ENCODE results near the gene FBXO24. TPM values are rescaled to one million over a fixed set of nuclear protein-coding genes. Genes with fewer than 3 reads are reported as not detected.

The FBXO24 gene
- total RNA-seq, 1 donor from 2014 or later: 0.46 TPM

DNA sequence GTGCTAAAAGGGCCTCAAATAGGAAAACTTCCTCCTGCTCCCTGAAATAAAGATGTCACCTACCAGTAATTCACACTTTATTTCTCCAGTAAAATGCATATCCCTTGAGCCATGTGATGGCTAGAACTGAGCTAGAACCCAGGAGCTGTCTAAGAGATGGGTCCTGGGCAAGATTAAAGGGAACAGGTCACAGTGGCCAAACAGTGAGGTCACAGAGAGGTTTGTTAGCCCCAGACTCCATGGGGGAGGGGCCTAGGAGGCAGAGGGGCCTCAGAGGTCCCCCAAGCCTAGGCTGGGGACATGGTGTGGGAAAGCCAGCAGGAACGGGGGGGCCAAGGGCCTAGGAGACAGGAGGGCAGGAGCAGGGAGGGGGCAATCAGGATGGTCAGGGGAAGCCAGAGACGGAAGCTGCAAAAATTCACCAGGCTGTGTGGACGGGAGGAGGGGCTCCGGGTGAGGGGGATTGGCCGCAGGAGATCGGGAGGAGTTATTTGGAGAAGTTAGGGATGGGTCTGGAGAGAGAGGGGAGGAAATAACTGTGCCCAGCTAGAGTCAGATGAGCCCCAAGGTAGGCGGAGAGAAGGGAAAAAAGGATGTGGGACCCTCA lies 3.3 kb downstream of the FBXO24 start:
- H3K9me3 Mint-ChIP-seq (ENCODE audit: unreplicated experiment): no peaks in the 10 kb centered on the region
- DNase-seq (ENCODE audit: extremely low spot score, unreplicated experiment): no peak
- no peak overlapping the region for H3K4me3 Mint-ChIP-seq (ENCODE audit: unreplicated experiment)
- no peaks in the 10 kb centered on the region for H3K27me3 Mint-ChIP-seq (ENCODE audit: unreplicated experiment)
- H3K4me1 Mint-ChIP-seq (ENCODE audit: unreplicated experiment): peaks cover 15% of the 10 kb centered on the region
- H3K27ac Mint-ChIP-seq (ENCODE audit: unreplicated experiment): no peak overlapping the region
- TF ChIP-seq, protein P1, sequence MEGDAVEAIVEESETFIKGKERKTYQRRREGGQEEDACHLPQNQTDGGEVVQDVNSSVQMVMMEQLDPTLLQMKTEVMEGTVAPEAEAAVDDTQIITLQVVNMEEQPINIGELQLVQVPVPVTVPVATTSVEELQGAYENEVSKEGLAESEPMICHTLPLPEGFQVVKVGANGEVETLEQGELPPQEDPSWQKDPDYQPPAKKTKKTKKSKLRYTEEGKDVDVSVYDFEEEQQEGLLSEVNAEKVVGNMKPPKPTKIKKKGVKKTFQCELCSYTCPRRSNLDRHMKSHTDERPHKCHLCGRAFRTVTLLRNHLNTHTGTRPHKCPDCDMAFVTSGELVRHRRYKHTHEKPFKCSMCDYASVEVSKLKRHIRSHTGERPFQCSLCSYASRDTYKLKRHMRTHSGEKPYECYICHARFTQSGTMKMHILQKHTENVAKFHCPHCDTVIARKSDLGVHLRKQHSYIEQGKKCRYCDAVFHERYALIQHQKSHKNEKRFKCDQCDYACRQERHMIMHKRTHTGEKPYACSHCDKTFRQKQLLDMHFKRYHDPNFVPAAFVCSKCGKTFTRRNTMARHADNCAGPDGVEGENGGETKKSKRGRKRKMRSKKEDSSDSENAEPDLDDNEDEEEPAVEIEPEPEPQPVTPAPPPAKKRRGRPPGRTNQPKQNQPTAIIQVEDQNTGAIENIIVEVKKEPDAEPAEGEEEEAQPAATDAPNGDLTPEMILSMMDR (IDR thresholded peaks at IDR 0.05): no peak
- H3K36me3 Mint-ChIP-seq (ENCODE audit: unreplicated experiment): no peaks in the 10 kb centered on the region

DNA sequence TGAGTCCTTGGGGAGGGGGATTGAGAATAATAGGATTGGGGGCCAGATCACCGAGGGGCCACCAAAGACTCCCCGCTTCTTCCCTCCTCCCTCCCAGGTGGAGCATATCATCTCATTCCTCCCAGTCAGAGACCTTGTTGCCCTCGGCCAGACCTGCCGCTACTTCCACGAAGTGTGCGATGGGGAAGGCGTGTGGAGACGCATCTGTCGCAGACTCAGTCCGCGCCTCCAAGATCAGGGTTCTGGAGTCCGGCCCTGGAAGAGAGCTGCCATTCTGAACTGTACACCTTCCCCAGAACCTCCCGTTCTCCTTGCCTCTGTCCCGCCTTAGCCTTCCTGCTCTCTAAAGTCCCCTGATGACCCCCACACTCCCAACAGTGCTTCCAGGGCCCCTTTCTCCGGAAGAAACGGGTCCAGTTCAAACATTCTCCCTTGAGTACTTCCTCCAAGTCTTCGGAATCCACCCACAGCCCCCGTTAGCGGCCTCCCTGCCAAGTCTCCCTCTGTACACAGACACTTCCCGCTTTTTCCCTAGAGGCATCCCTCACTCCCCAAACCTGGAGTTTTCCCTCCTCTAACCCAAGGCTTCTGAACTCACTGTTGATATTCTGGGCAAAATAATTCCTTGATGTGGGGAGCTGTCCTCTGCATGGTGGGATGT lies 4.1 kb downstream of the FBXO24 start:
- peaks cover 11% of the 10 kb centered on the region for H3K4me1 Mint-ChIP-seq (ENCODE audit: unreplicated experiment)
- TF ChIP-seq, protein P1 (IDR thresholded peaks at IDR 0.05): no peak
- H3K27me3 Mint-ChIP-seq (ENCODE audit: unreplicated experiment): no peaks in the 10 kb centered on the region
- no peaks in the 10 kb centered on the region for H3K9me3 Mint-ChIP-seq (ENCODE audit: unreplicated experiment)
- DNase-seq (ENCODE audit: extremely low spot score, unreplicated experiment): no peak
- H3K27ac Mint-ChIP-seq (ENCODE audit: unreplicated experiment): no peak overlapping the region
- no peak overlapping the region for H3K4me3 Mint-ChIP-seq (ENCODE audit: unreplicated experiment)
- no peaks in the 10 kb centered on the region for H3K36me3 Mint-ChIP-seq (ENCODE audit: unreplicated experiment)

DNA sequence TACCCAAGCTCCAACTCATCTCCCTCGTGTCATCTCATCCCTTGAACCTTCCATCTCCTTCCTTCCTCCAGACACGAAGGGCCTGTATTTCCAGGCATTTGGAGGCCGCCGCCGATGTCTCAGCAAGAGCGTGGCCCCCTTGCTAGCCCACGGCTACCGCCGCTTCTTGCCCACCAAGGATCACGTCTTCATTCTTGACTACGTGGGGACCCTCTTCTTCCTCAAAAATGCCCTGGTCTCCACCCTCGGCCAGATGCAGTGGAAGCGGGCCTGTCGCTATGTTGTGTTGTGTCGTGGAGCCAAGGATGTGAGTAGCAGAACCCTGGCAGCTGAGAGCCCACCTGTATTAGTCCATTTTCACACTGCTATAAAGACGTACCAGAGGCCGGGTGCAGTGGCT lies 5.5 kb downstream of the FBXO24 start:
- H3K9me3 Mint-ChIP-seq (ENCODE audit: unreplicated experiment): no peaks in the 10 kb centered on the region
- no peaks in the 10 kb centered on the region for H3K27me3 Mint-ChIP-seq (ENCODE audit: unreplicated experiment)
- TF ChIP-seq, protein P1 (IDR thresholded peaks at IDR 0.05): no peak
- DNase-seq (ENCODE audit: extremely low spot score, unreplicated experiment): no peak
- H3K36me3 Mint-ChIP-seq (ENCODE audit: unreplicated experiment): peaks cover 2% of the 10 kb centered on the region
- H3K4me1 Mint-ChIP-seq (ENCODE audit: unreplicated experiment): peaks cover 11% of the 10 kb centered on the region
- H3K27ac Mint-ChIP-seq (ENCODE audit: unreplicated experiment): no peak overlapping the region
- H3K4me3 Mint-ChIP-seq (ENCODE audit: unreplicated experiment): no peak overlapping the region

DNA sequence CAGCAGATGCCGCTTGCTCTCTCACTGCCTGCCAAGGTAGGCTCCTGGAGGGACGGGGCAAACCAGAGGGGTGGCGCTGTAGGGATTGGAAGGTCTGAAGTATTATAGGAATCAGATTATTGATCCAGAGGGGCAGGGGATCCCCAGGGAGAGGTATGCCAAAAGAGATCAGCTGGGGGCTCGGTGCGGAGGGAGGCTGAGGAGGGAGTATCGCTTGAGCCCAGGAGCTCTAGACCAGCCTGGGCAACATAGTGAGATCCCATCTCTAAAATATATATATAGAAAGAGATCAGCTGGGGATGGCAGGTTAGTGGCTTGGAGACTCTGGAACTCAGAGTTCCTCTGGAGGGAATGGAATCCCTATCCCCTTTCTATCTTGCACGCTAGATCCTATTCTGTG lies 9.1 kb downstream of the FBXO24 start:
- Mint-ChIP-seq H3K4me1 (ENCODE audit: unreplicated experiment) (peaks cover 5% of the 10 kb centered on the region), H3K4me3 (ENCODE audit: unreplicated experiment) (no peak overlapping the region), H3K36me3 (ENCODE audit: unreplicated experiment) (peaks cover 2% of the 10 kb centered on the region), H3K9me3 (ENCODE audit: unreplicated experiment) (no peaks in the 10 kb centered on the region), H3K27me3 (ENCODE audit: unreplicated experiment) (no peaks in the 10 kb centered on the region), H3K27ac (ENCODE audit: unreplicated experiment) (no peak overlapping the region)
- no peak for DNase-seq (ENCODE audit: extremely low spot score, unreplicated experiment)
- TF ChIP-seq, protein P1 (IDR thresholded peaks at IDR 0.05): no peak

DNA sequence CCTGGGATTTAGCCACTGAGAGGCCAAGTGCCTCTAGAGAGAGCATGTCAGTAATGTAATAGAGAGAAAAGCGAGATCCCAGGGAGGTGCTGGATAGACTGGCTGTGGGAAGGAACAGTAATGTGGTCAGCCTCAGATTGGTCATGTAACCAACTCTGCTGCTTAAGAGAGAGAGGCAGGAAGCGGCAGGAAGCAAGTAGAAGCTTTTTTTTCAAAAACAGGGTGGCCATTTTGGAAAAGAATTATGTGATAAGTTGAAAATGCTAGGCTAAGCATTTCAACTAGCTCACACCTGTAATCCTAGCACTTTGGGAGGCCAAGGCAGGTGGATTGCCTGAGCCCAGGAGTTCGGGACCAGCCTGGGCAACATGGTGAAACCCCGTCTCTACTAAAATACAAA lies 12.3 kb downstream of the FBXO24 start:
- Mint-ChIP-seq H3K27me3 (ENCODE audit: unreplicated experiment) (no peaks in the 10 kb centered on the region), H3K9me3 (ENCODE audit: unreplicated experiment) (no peaks in the 10 kb centered on the region), H3K4me3 (ENCODE audit: unreplicated experiment) (no peak overlapping the region), H3K4me1 (ENCODE audit: unreplicated experiment) (peaks cover 26% of the 10 kb centered on the region), H3K27ac (ENCODE audit: unreplicated experiment) (no peak overlapping the region), H3K36me3 (ENCODE audit: unreplicated experiment) (peaks cover 2% of the 10 kb centered on the region)
- no peak for DNase-seq (ENCODE audit: extremely low spot score, unreplicated experiment)
- TF ChIP-seq, protein P1 (IDR thresholded peaks at IDR 0.05): no peak

All from osteocyte (in vitro differentiated cells).